Endothelial cell of umbilical vein (primary cell): ENCODE results near the gene PCYOX1L. TPM values are rescaled to one million over a fixed set of nuclear protein-coding genes. Genes with fewer than 3 reads are reported as not detected.
A peak's percentile ranks its signal among the peaks of the same experiment; 100 is the strongest.

ENCODE experiments used
- BruUV-seq: library from RNA; stranded (reverse); fragments of 400-500 nt; replicated peaks from 2 replicates; lab custom pipeline; 2021; lab: Mats Ljungman, UMichigan
- CTCF ChIA-PET: fragments of 300-600, 350-600 bp; sonication (Branson Sonifier 250); formaldehyde crosslinking; loops from one replicate; lab custom pipeline; 2021; ENCODE audit warnings: antibody characterized with exemption, inconsistent platforms; lab: Charles Lee
- POLR2A ChIA-PET: fragments of 300-600, 350-600 bp; sonication (Branson Sonifier 250); formaldehyde crosslinking; loops from one replicate; lab custom pipeline; 2021; ENCODE audit warnings: antibody characterized with exemption, inconsistent platforms; lab: Charles Lee
- DNase-seq: peaks from one replicate; pipeline ENCODE4 v3.0.0-alpha.2; 2011; ENCODE audit warnings: low read depth, low spot score
- FAIRE-seq: peaks from 2 replicates; lab custom pipeline; 2011; peaks lifted over from hg19 to GRCh38; lab: Jason Lieb, UNC
- H2AFZ ChIP-seq: 2 replicates; pipeline ENCODE4 v1.6.0; 2012; ENCODE audit warnings: low read depth, low read length, control low read depth, inconsistent platforms
- H3K27ac ChIP-seq: 2 replicates; pipeline ENCODE4 v1.5.1; 2011; ENCODE audit warnings: low read depth, mild to moderate bottlenecking, control low read depth, low read length, moderate library complexity; ENCODE audit not compliant: insufficient read depth
- H3K27me3 ChIP-seq, 2 experiments: 2 replicates each; pipeline versions ENCODE4 v1.6.0 to v1.6.1; 2011; ENCODE audit warnings: low read length in 2 of 2, mixed read lengths in 1 of 2; ENCODE audit not compliant: control insufficient read depth in 2 of 2, insufficient read depth in 2 of 2
- H3K36me3 ChIP-seq, 2 experiments: 2 replicates in 1 of 2; 3 replicates in 1 of 2; pipeline ENCODE4 v1.5.1; 2011; ENCODE audit warnings: low read length in 2 of 2, mild to moderate bottlenecking in 1 of 2, moderate library complexity in 1 of 2; ENCODE audit not compliant: control insufficient read depth in 2 of 2, insufficient read depth in 2 of 2; ENCODE audit errors: extremely low read depth in 1 of 2
- H3K4me1 ChIP-seq: 3 replicates; pipeline ENCODE4 v1.5.1; 2011; ENCODE audit warnings: mild to moderate bottlenecking, low read length; ENCODE audit not compliant: control insufficient read depth, insufficient read depth; ENCODE audit errors: extremely low read depth
- H3K4me2 ChIP-seq: 2 replicates; pipeline ENCODE4 v1.6.1; 2011; ENCODE audit warnings: low read length, control low read depth, mixed read lengths; ENCODE audit not compliant: insufficient read depth
- H3K4me3 ChIP-seq, 3 experiments: fragments of 200-600 bp in 1 of 3; sonication (generic), shearing (Covaris generic) in 1 of 3; replicated peaks in 1 of 3; 2 replicates each; pipeline ENCODE4 v1.5.1; 2011 to 2016; ENCODE audit warnings: control low read depth in 3 of 3, low read length in 3 of 3, mild to moderate bottlenecking in 2 of 3, inconsistent platforms in 1 of 3, low read depth in 1 of 3, moderate library complexity in 1 of 3; ENCODE audit not compliant: insufficient read depth in 1 of 3
- H3K79me2 ChIP-seq: 2 replicates; pipeline ENCODE4 v1.6.0; 2012; ENCODE audit warnings: low read length, inconsistent platforms; ENCODE audit not compliant: control insufficient read depth, insufficient read depth
- H3K9ac ChIP-seq: replicated peaks from 2 replicates; pipeline ENCODE3; 2011; ENCODE audit warnings: low read length, control low read depth; ENCODE audit not compliant: insufficient read depth; ENCODE audit errors: extremely low read depth
- H3K9me1 ChIP-seq: replicated peaks from 3 replicates; pipeline ENCODE4 v1.6.0; 2011; ENCODE audit warnings: mild to moderate bottlenecking, low read length; ENCODE audit not compliant: control insufficient read depth, insufficient read depth; ENCODE audit errors: extremely low read depth
- H3K9me3 ChIP-seq: replicated peaks from 2 replicates; pipeline ENCODE4 v1.5.1; 2012; ENCODE audit warnings: low read length, inconsistent platforms; ENCODE audit not compliant: control insufficient read depth, insufficient read depth
- H4K20me1 ChIP-seq: replicated peaks from 2 replicates; pipeline ENCODE3; 2011; ENCODE audit warnings: mild to moderate bottlenecking, low read length; ENCODE audit not compliant: control insufficient read depth, insufficient read depth; ENCODE audit errors: extremely low read depth
- CTCF ChIP-seq, 2 donors: IDR thresholded peaks; 1 replicate in 1 of 2; 2 replicates in 1 of 2; pipeline ENCODE4 v1.5.1; 2011; ENCODE audit warnings: low read length in 2 of 2, mild to moderate bottlenecking in 2 of 2, moderate library complexity in 2 of 2, control low read depth in 1 of 2, inconsistent platforms in 1 of 2, low read depth in 1 of 2; ENCODE audit not compliant: insufficient read depth in 1 of 2; ENCODE audit errors: extremely low read depth in 1 of 2
- EZH2 ChIP-seq: IDR thresholded peaks from 2 replicates; pipeline ENCODE4 v1.6.1; 2012; ENCODE audit warnings: borderline replicate concordance, low read depth, mild to moderate bottlenecking, moderate library complexity, low read length, inconsistent platforms; ENCODE audit not compliant: severe bottlenecking
- GATA2 ChIP-seq: IDR thresholded peaks from 2 replicates; pipeline ENCODE4 v1.7.0; 2011; ENCODE audit warnings: low read depth, mild to moderate bottlenecking, moderate library complexity, mixed read lengths, low read length; ENCODE audit not compliant: insufficient read length, insufficient read depth
- JUN ChIP-seq: IDR thresholded peaks from 2 replicates; pipeline ENCODE4 v1.6.1; 2011; ENCODE audit warnings: borderline replicate concordance, low read depth; ENCODE audit not compliant: insufficient read length, insufficient read depth
- MAX ChIP-seq: IDR thresholded peaks from 2 replicates; pipeline ENCODE4 v1.6.1; 2011; ENCODE audit not compliant: insufficient read depth, insufficient read length
- MYC ChIP-seq: IDR thresholded peaks from one replicate; pipeline ENCODE4 v1.6.1; 2011; ENCODE audit warnings: mild to moderate bottlenecking, low read depth, low read length
- POLR2A ChIP-seq: IDR thresholded peaks from 2 replicates; pipeline ENCODE4 v1.6.1; 2012; ENCODE audit warnings: low read depth, mild to moderate bottlenecking, control low read depth, low read length
- POLR2AphosphoS5 ChIP-seq: IDR thresholded peaks from 2 replicates; pipeline ENCODE4 v1.6.1; 2012; ENCODE audit warnings: low read depth, mild to moderate bottlenecking, control low read depth, low read length, moderate library complexity; ENCODE audit not compliant: insufficient read depth
- dilution Hi-C: fragments of 300-500 bp; cut with MboI; formaldehyde crosslinking; loops from one replicate; pipeline ENCODE4 v1.15.0; 2019; ENCODE audit warnings: low sequenced_read_pairs; ENCODE audit not compliant: extremely low pct_ligation_motif_present
- intact Hi-C: fragments of 100-400 bp; cut with micrococcal nuclease; formaldehyde crosslinking; loops from one replicate; pipeline ENCODE4 v1.10.0; 2022
- polyA plus RNA-seq, 4 experiments: library from polyadenylated mRNA; depleted of rRNA in 3 of 4; stranded (reverse) in 3 of 4; unstranded in 1 of 4; fragments of >200 nt; gene quantifications; 2 replicates each; pipeline versions ENCODE4 v1.2.1 to v1.2.3, GENCODE V29; 2011 to 2012; ENCODE audit warnings: missing spikeins in 1 of 4
- total RNA-seq: library from RNA; stranded (reverse); gene quantifications from 2 replicates; pipeline ENCODE4 v1.2.3, GENCODE V29; 2021

Gene PCYOX1L
- total and polyA plus RNA-seq, 2 donors (not counting 3 experiments of a cell fraction or from before 2014, with no cell fraction given), result 23.3 to 28.1 TPM

DNA sequence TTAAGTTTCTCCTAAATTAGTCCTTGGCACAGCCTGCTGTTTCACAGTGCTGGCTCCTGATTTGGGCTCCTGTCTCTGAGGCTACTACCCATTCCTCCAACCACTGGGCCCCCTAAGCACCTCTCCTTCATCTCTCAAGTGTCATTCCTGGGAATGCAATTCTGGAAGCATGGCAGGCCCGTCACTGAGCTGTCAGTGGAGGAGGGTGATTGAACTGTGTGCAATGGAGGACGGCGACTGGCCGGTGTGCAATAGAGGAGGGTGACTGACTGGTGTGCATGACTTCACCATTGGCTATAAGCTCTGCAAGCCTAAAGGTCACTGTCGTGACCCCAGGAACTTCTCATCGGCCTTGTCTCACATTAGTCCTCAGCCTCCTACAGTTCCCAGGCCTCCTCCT is 33.7 kb downstream of the PCYOX1L start:
- TF ChIP-seq EZH2, result no peak
- TF ChIP-seq MYC, result no peak
- TF ChIP-seq GATA2, result no peak
- no peak for TF ChIP-seq POLR2A
- no peak for TF ChIP-seq CTCF (IDR thresholded peaks at IDR 0.05; ENCODE audit: extremely low read depth in 1 of 2, insufficient read depth in 1 of 2, low read depth in 1 of 2, low read length in 2 of 2)
- no peak for TF ChIP-seq MAX
- dilution Hi-C loops, result no loop called here
- H3K79me2 ChIP-seq, result no peaks in the 10 kb centered on the region
- H3K36me3 ChIP-seq, result no peaks in the 10 kb centered on the region
- no peak overlapping the region for H2AFZ ChIP-seq
- H3K9me1 ChIP-seq, result no peaks in the 10 kb centered on the region
- ChIA-PET POLR2A (no interaction called here), CTCF (interaction anchor here (0.9 kb wide), 1 partner anchor 16 kb away, joined by 3 read pairs; no protein-coding TSS in a partner anchor)
- FAIRE-seq (no peak), DNase-seq (no peak)
- no peak overlapping the region for H3K4me3 ChIP-seq
- no peaks in the 10 kb centered on the region for H3K4me1 ChIP-seq
- intact Hi-C loops, result no loop called here
- no TSS peak for BruUV-seq
- no peak overlapping the region for H3K4me2 ChIP-seq
- H4K20me1 ChIP-seq, result no peaks in the 10 kb centered on the region
- H3K9ac ChIP-seq, result no peak overlapping the region
- no peaks in the 10 kb centered on the region for H3K27me3 ChIP-seq
- no peak overlapping the region for H3K27ac ChIP-seq
- H3K9me3 ChIP-seq, result no peaks in the 10 kb centered on the region

GRCh38 chr5:149392718-149393117 is 34.9 kb downstream of the PCYOX1L start:
- no peaks in the 10 kb centered on the region for H3K9me3 ChIP-seq
- BruUV-seq, result no TSS peak
- dilution Hi-C loops, result no loop called here
- H3K36me3 ChIP-seq, result no peaks in the 10 kb centered on the region
- H3K79me2 ChIP-seq, result no peaks in the 10 kb centered on the region
- intact Hi-C loops, result no loop called here
- FAIRE-seq (no peak), DNase-seq (no peak)
- CTCF ChIA-PET, result no interaction called here
- H3K4me2 ChIP-seq, result no peak overlapping the region
- H3K4me1 ChIP-seq, result no peaks in the 10 kb centered on the region
- H3K9ac ChIP-seq, result no peak overlapping the region
- no peaks in the 10 kb centered on the region for H3K9me1 ChIP-seq
- no peak overlapping the region for H3K4me3 ChIP-seq
- H3K27me3 ChIP-seq, result no peaks in the 10 kb centered on the region
- H3K27ac ChIP-seq, result no peak overlapping the region
- H2AFZ ChIP-seq, result no peak overlapping the region
- POLR2A ChIA-PET, result no interaction called here
- H4K20me1 ChIP-seq, result no peaks in the 10 kb centered on the region
- TF ChIP-seq JUN (peak; percentile 1), POLR2A (no peak), CTCF (IDR thresholded peaks at IDR 0.05; ENCODE audit: extremely low read depth in 1 of 2, insufficient read depth in 1 of 2, low read depth in 1 of 2, low read length in 2 of 2) (no peak), EZH2 (no peak), GATA2 (no peak), MYC (no peak), POLR2AphosphoS5 (no peak)
